GM12878 (cell line): ENCODE data around the gene ZMIZ1. TPM values are rescaled to one million over a fixed set of nuclear protein-coding genes. Genes with fewer than 3 reads are reported as not detected.

Experiments used
- ATAC-seq: fragments of 200-7000 bp; cut with Tn5 transposase; 3 replicates; pipeline ENCODE4 v1.9.1; 2020; ENCODE audit warnings: mild to moderate bottlenecking, moderate library complexity
- BruUV-seq: library from RNA; stranded (reverse); fragments of 400-500 nt; replicated peaks from 2 replicates; lab custom pipeline; 2021; lab: Mats Ljungman, UMichigan
- CTCF ChIA-PET: fragments of 300-600 bp; sonication (Branson Sonifier 250); formaldehyde crosslinking; extraction: SDS; loops from one replicate; lab custom pipeline; 2021; ENCODE audit warnings: inconsistent platforms; lab: Yijun Ruan, JAX
- POLR2A ChIA-PET: fragments of 350-600 bp; formaldehyde crosslinking; extraction: SDS; loops from one replicate; lab custom pipeline; 2021; ENCODE audit warnings: inconsistent platforms; lab: Charles Lee
- RAD21 ChIA-PET: fragments of 300-600 bp; sonication (Branson Sonifier 250); formaldehyde crosslinking; loops from one replicate; lab custom pipeline; 2023; ENCODE audit warnings: antibody characterized with exemption; ENCODE audit not compliant: unreplicated experiment; lab: Charles Lee
- SMC1A ChIA-PET: fragments of 300-600 bp; sonication (Branson Sonifier 250); formaldehyde crosslinking; loops from one replicate; lab custom pipeline; 2023; ENCODE audit not compliant: unreplicated experiment, uncharacterized antibody; lab: Charles Lee
- DNase-seq: peaks from one replicate; pipeline ENCODE4 v3.0.0-alpha.2; 2011; ENCODE audit warnings: low read depth, low spot score
- FAIRE-seq: peaks from 3 replicates; lab custom pipeline; 2011; peaks lifted over from hg19 to GRCh38; lab: Jason Lieb, UNC
- H2AFZ ChIP-seq: 2 replicates; pipeline ENCODE4 v1.6.0; 2011; ENCODE audit warnings: low read depth, low read length, control low read depth; ENCODE audit not compliant: control insufficient read depth
- H3K27ac ChIP-seq: 2 replicates; pipeline ENCODE4 v1.5.1; 2011; ENCODE audit warnings: control low read depth; ENCODE audit not compliant: control insufficient read depth, insufficient read depth
- H3K27me3 ChIP-seq, 2 experiments: replicated peaks in 1 of 2; 2 replicates each; pipeline versions ENCODE4 v1.6.0 to v1.6.1; 2011; ENCODE audit warnings: low read length in 1 of 2; ENCODE audit not compliant: control insufficient read depth in 2 of 2, insufficient read depth in 2 of 2
- H3K36me3 ChIP-seq, 2 experiments: 2 replicates each; pipeline ENCODE4 v1.5.1; 2011; ENCODE audit warnings: low read length in 1 of 2; ENCODE audit not compliant: control insufficient read depth in 2 of 2, insufficient read depth in 2 of 2
- H3K4me1 ChIP-seq: 2 replicates; pipeline ENCODE4 v1.6.1; 2011; ENCODE audit warnings: mild to moderate bottlenecking, low read length, moderate library complexity, mixed read lengths; ENCODE audit not compliant: control insufficient read depth, insufficient read depth
- H3K4me2 ChIP-seq: 2 replicates; pipeline ENCODE4 v1.6.0; 2011; ENCODE audit warnings: control low read depth; ENCODE audit not compliant: control insufficient read depth, insufficient read depth
- H3K4me3 ChIP-seq: fragments of 200-600 bp; sonication (generic); 2 replicates; pipeline ENCODE4 v1.5.1; 2016
- H3K79me2 ChIP-seq: 2 replicates; pipeline ENCODE4 v1.6.0; 2011; ENCODE audit warnings: low read length; ENCODE audit not compliant: control insufficient read depth, insufficient read depth
- H3K9ac ChIP-seq: 2 replicates; pipeline ENCODE4 v1.8.0; 2011; ENCODE audit warnings: low read length, control low read depth, mixed read lengths; ENCODE audit not compliant: control insufficient read depth, insufficient read depth
- H3K9me3 ChIP-seq: replicated peaks from 3 replicates; pipeline ENCODE4 v1.5.1; 2011; ENCODE audit warnings: mild to moderate bottlenecking, low read length; ENCODE audit not compliant: control insufficient read depth, insufficient read depth
- H4K20me1 ChIP-seq: 2 replicates; pipeline ENCODE4 v1.6.0; 2011; ENCODE audit not compliant: control insufficient read depth, insufficient read depth
- BHLHE40 ChIP-seq, 2 experiments: fragments of 450-650 bp in 1 of 2; IDR thresholded peaks; 2 replicates each; pipeline ENCODE4 v1.6.1; 2011 to 2017; ENCODE audit warnings: low read depth in 2 of 2, borderline replicate concordance in 1 of 2, improper control_type of control experiment in 1 of 2, low read length in 1 of 2, mild to moderate bottlenecking in 1 of 2
- ETV6 ChIP-seq, 2 experiments: fragments of 450-650 bp in 1 of 2; IDR thresholded peaks in 1 of 2; conservative IDR thresholded peaks in 1 of 2; 2 replicates each; pipeline ENCODE4 v1.6.1; 2014; ENCODE audit warnings: antibody characterized with exemption in 1 of 2, borderline replicate concordance in 1 of 2, low read depth in 1 of 2, mild to moderate bottlenecking in 1 of 2, moderate library complexity in 1 of 2
- RUNX3 ChIP-seq: IDR thresholded peaks from 2 replicates; pipeline ENCODE4 v1.6.1; 2012; ENCODE audit warnings: low read length, inconsistent platforms
- SIN3A ChIP-seq: IDR thresholded peaks from 2 replicates; pipeline ENCODE4 v1.6.1; 2012; ENCODE audit warnings: low read depth, low read length, improper control_type of control experiment
- WGBS: methylation state at CpG from one replicate; pipeline ENCODE4 v1.1.6; 2016; ENCODE audit warnings: low lambda C conversion rate; ENCODE audit not compliant: insufficient replicate concordance, insufficient coverage; ENCODE audit errors: missing lambda C conversion rate; 5-methylcytosine and 5-hydroxymethylcytosine counted together
- in situ Hi-C: fragments of 300-500 bp; cut with MboI; formaldehyde crosslinking; loops from 9 replicates; pipeline ENCODE4 v1.14.3; 2018; ENCODE audit warnings: mixed read lengths
- intact Hi-C: fragments of 100-400 bp; cut with micrococcal nuclease; formaldehyde crosslinking; loops from one replicate; pipeline ENCODE4 v1.14.2; 2022; ENCODE audit not compliant: unreplicated experiment
- polyA plus RNA-seq, 11 experiments: library from polyadenylated mRNA; depleted of rRNA in 4 of 11; unstranded in 6 of 11; stranded (reverse) in 5 of 11; fragments of >200 nt; fragmentation: Nextera tagmentation in 4 of 11; fragmentation: Illumina TruSeq in 1 of 11; extraction: Ambion mirVana in 4 of 11; extraction: Trizol in 1 of 11; gene quantifications; 1 replicate in 1 of 11; 2 replicates in 10 of 11; pipeline versions ENCODE4 v1.2.1 to v1.2.3, GENCODE V29; 2011 to 2016; ENCODE audit warnings: inconsistent platforms in 2 of 11, missing spikeins in 2 of 11, low read depth in 1 of 11
- total RNA-seq, 4 experiments: library from RNA; depleted of rRNA in 3 of 4; stranded (reverse); fragments of >200 nt in 3 of 4; fragmentation: Illumina TruSeq in 1 of 4; extraction: Trizol in 1 of 4; gene quantifications; 2 replicates each; pipeline versions ENCODE4 v1.2.1 to v1.2.3, GENCODE V29; 2013 to 2021
- TF ChIP-seq, protein P1 (sequence below): fragments of 450-650 bp; IDR thresholded peaks from 2 replicates; pipeline ENCODE4 v1.6.1; 2018; ENCODE audit warnings: borderline replicate concordance, mild to moderate bottlenecking; ENCODE audit not compliant: partially characterized antibody

ZMIZ1 gene
- total and polyA plus RNA-seq, 10 of the 15 experiments (the other 5 are each of a cell fraction or from before 2014, with no cell fraction given): 3.1 to 82.3 (median 14.9) TPM

DNA sequence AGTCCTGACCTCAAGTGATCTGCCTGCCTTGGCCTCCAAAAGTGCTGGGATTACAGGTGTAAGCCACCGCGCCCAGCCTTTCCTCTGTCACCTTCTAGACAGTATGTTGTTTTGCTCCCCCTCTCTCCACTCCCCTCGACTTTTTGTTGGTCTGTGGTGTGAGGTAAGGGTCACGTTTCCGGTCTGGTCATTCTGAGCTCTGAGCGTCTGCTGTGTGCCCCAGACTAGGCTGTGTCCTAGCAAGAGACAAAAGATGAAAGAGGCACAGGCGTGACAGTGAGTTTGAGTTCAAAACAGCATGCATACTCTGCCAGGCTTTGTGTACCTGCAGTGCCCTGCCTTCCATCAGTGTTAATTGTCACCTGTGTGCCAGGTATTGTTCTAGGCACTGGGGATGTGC lies 191.1 kb downstream of the ZMIZ1 start:
- Histone ChIP-seq H4K20me1 (peaks cover 11% of the 10 kb centered on the region; the same call in 1 of the 2 replicates), H3K4me3 (no peak overlapping the region), H3K27me3 (no peaks in the 10 kb centered on the region), H3K9ac (no peak overlapping the region), H3K4me2 (no peak overlapping the region), H3K27ac (no peak overlapping the region), H3K79me2 (peaks cover 91% of the 10 kb centered on the region), H2AFZ (no peak overlapping the region), H3K4me1 (peaks cover 46% of the 10 kb centered on the region), H3K36me3 (peaks cover 20 to 23% of the 10 kb centered on the region in 2 experiments), H3K9me3 (no peaks in the 10 kb centered on the region)
- WGBS: 63% methylated on average over 7 of the region's 7 CpGs
- CTCF ChIA-PET: no interaction called here
- no peak for TF ChIP-seq SIN3A
- peak; percentile 56 for TF ChIP-seq RUNX3
- TF ChIP-seq BHLHE40 (IDR thresholded peaks at IDR 0.05; ENCODE audit: borderline replicate concordance in 1 of 2, low read depth in 2 of 2, low read length in 1 of 2): peak in 1 of 2 experiments; percentile 15; a peak in 1 of 4 replicates
- 0 out of 4 replicates have a peak, but pooled peaks of 1 of the 2 experiments have one; percentile 9 for TF ChIP-seq ETV6 (conservative IDR thresholded peaks at IDR 0.05 in 1 of 2, IDR thresholded peaks at IDR 0.05 in 1 of 2; ENCODE audit: borderline replicate concordance in 1 of 2, low read depth in 1 of 2)
- TF ChIP-seq, protein P1, sequence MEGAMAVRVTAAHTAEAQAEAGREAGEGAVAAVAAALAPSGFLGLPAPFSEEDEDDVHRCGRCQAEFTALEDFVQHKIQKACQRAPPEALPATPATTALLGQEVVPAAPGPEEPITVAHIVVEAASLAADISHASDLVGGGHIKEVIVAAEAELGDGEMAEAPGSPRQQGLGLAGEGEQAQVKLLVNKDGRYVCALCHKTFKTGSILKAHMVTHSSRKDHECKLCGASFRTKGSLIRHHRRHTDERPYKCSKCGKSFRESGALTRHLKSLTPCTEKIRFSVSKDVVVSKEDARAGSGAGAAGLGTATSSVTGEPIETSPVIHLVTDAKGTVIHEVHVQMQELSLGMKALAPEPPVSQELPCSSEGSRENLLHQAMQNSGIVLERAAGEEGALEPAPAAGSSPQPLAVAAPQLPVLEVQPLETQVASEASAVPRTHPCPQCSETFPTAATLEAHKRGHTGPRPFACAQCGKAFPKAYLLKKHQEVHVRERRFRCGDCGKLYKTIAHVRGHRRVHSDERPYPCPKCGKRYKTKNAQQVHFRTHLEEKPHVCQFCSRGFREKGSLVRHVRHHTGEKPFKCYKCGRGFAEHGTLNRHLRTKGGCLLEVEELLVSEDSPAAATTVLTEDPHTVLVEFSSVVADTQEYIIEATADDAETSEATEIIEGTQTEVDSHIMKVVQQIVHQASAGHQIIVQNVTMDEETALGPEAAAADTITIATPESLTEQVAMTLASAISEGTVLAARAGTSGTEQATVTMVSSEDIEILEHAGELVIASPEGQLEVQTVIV: no peak
- BruUV-seq: no TSS peak
- RAD21 ChIA-PET: no interaction called here
- DNase-seq (no peak), FAIRE-seq (no peak), ATAC-seq (peak; percentile 50)
- SMC1A ChIA-PET: interaction anchor here (12.1 kb wide), 1 partner anchor 12 kb away, joined by 114 read pairs; no protein-coding TSS in a partner anchor
- intact Hi-C loops (no loop called here), in situ Hi-C loops (no loop called here)
- POLR2A ChIA-PET: interaction anchor here (0.6 to 1.0 kb wide), 2 partner anchors 54 to 62 kb away, joined by 4 to 5 read pairs; no protein-coding TSS in a partner anchor
